ENCODE measurements around the gene OR8J3. TPM values are rescaled to one million over a fixed set of nuclear protein-coding genes. Genes with fewer than 3 reads are reported as not detected.

Gene OR8J3
- total RNA-seq, 2 donors from 2014 or later, result not detected

DNA sequence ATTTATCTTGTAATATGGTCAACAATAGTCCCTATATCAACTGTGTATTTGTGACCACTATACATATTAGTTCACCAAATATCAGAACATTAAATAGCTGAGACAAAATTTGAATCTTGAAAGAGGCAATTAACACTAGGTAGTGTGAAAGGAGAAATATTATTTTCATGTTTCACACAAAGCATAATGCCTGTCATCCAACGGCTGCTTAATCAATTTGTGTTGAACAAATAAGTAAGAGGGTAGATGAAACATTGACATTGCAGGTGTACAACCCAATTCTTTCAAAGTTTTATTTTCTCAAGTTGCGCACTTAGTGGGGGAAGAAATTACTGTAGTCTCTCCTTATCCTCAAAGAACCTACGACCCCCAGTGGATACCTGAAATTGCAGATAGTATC, 50.3 kb downstream of the OR8J3 start:
- ATAC-seq (replicated peaks in 1 of 2), result no peak
- H3K27me3 Mint-ChIP-seq (ENCODE audit: low read depth), result no peaks in the 10 kb centered on the region

More for the DNA sequence above, 50.3 kb downstream of the OR8J3 start:
- no peak for DNase-seq
- H3K36me3 Mint-ChIP-seq (ENCODE audit: insufficient read depth in 2 of 2), result no peaks in the 10 kb centered on the region
- no peak overlapping the region for H3K27ac Mint-ChIP-seq
- no peak overlapping the region for H3K4me3 Mint-ChIP-seq
- peaks cover 2 to 7% of the 10 kb centered on the region in 2 donors for H3K9me3 Mint-ChIP-seq
- no peaks in the 10 kb centered on the region for H3K4me1 Mint-ChIP-seq (ENCODE audit: low read depth)

Other genes starting within 250 kb of the OR8J3 start
- gene OR5W2, start 225.6 kb downstream of the OR8J3 start, total RNA-seq, result not detected
- not detected for gene OR5I1, start 203.8 kb downstream of the OR8J3 start, total RNA-seq
- gene OR10AG1, start 170.3 kb downstream of the OR8J3 start, total RNA-seq, result not detected
- not detected for gene OR5F1, start 145.6 kb downstream of the OR8J3 start, total RNA-seq
- gene OR5AS1, start 112.5 kb downstream of the OR8J3 start, total RNA-seq, result not detected
- not detected for gene OR8I2, start 46.9 kb downstream of the OR8J3 start, total RNA-seq
- gene OR8H2, start 36.5 kb downstream of the OR8J3 start, total RNA-seq, result not detected
- gene OR8H3, start 17.8 kb downstream of the OR8J3 start, total RNA-seq, result not detected
- gene OR8K5, start 20.1 kb upstream of the OR8J3 start, total RNA-seq, result not detected
- not detected for gene OR5J2, start 36.4 kb upstream of the OR8J3 start, total RNA-seq
- not detected for gene OR5T2, start 94.1 kb upstream of the OR8J3 start, total RNA-seq
- gene OR5T3, start 112.1 kb upstream of the OR8J3 start, total RNA-seq, result not detected
- gene OR5T1, start 134.0 kb upstream of the OR8J3 start, total RNA-seq, result not detected
- gene OR8H1, start 152.1 kb upstream of the OR8J3 start, total RNA-seq, result not detected
- not detected for gene OR8K3, start 174.9 kb upstream of the OR8J3 start, total RNA-seq
- not detected for gene OR8K1, start 205.8 kb upstream of the OR8J3 start, total RNA-seq
- gene OR8J1, start 214.1 kb upstream of the OR8J3 start, total RNA-seq, result not detected
- gene OR8U1, start 235.4 kb upstream of the OR8J3 start, total RNA-seq, result not detected

All from activated T-cell treated with anti-CD3 and anti-CD28 coated beads, Interleukin-2, amount 50 U/mL, for 72 hours (primary cell).